HG02943 (cell line): Measurements from ENCODE around the gene CERK.
"Not testable (repeated sequence)": the region's sequence is repeated elsewhere in the genome, so short reads cannot be mapped to it uniquely, and the experiment has no call there.

Experiments used
- ATAC-seq: cut with Tn5 transposase; IDR thresholded peaks from one replicate; pipeline ENCODE4 v1.9.1; 2021; ENCODE audit warnings: mild to moderate bottlenecking, low read depth, moderate library complexity; ENCODE audit not compliant: unreplicated experiment

CERK gene

GRCh38 chr22:46634973-46635685 is 102.9 kb downstream of the CERK start:
- ATAC-seq: not testable (repeated sequence)
